ENCODE data around the gene C1orf115.
"Not testable (repeated sequence)": the region's sequence is repeated elsewhere in the genome, so short reads cannot be mapped to it uniquely, and the experiment has no call there.

The C1orf115 gene

GRCh38 chr1:220727519-220727918 is 37.4 kb downstream of the C1orf115 start:
- DNase-seq: no peak

- no peak for DNase-seq
These were observed 40.3 kb downstream of the C1orf115 start for GRCh38 chr1:220730486-220730885.

GRCh38 chr1:220732137-220732536 is 42.0 kb downstream of the C1orf115 start:
- DNase-seq: no peak

- DNase-seq: no peak
These were observed 42.5 kb downstream of the C1orf115 start for GRCh38 chr1:220732621-220733020.

- peak; percentile 63 for DNase-seq
These were observed 43.0 kb downstream of the C1orf115 start for GRCh38 chr1:220733086-220733601.

- no peak for DNase-seq
These were observed 44.6 kb downstream of the C1orf115 start for GRCh38 chr1:220734571-220735326.

- DNase-seq: not testable (repeated sequence)
These were observed 46.1 kb downstream of the C1orf115 start for GRCh38 chr1:220736283-220736682.

GRCh38 chr1:220741349-220741748 is 51.2 kb downstream of the C1orf115 start:
- no peak for DNase-seq

GRCh38 chr1:220741825-220742224 is 51.7 kb downstream of the C1orf115 start:
- no peak for DNase-seq

- no peak for DNase-seq
These were observed 52.4 kb downstream of the C1orf115 start for GRCh38 chr1:220742520-220742919.

GRCh38 chr1:220746851-220747250 is 56.7 kb downstream of the C1orf115 start:
- DNase-seq: no peak

- no peak for DNase-seq
These were observed 57.4 kb downstream of the C1orf115 start for GRCh38 chr1:220747437-220748088.

- DNase-seq: no peak
These were observed 58.1 kb downstream of the C1orf115 start, which contains the start of gene MTARC2 for GRCh38 chr1:220748089-220748934. TSS of gene MTARC2 (plus strand) at chr1:220748322. CDS start at chr1:220748532, 210 bp downstream.

Data from effector CD4-positive, alpha-beta T cell (primary cell).